Nephron (organoid): ENCODE data around the gene LPP.

Experiments
- H3K27ac Mint-ChIP-seq, 3 experiments: 2 replicates each; pipeline ENCODE4 v1.8.0; 2020; ENCODE audit warnings: mixed read lengths in 3 of 3, mild to moderate bottlenecking in 2 of 3, moderate library complexity in 1 of 3
- H3K27me3 Mint-ChIP-seq: 2 replicates; pipeline ENCODE4 v1.8.0; 2021; ENCODE audit warnings: low read depth, mild to moderate bottlenecking, moderate library complexity, mixed read lengths
- H3K36me3 Mint-ChIP-seq: 2 replicates; pipeline ENCODE4 v1.8.0; 2020; ENCODE audit warnings: low read depth, mixed read lengths
- H3K4me1 Mint-ChIP-seq: 2 replicates; pipeline ENCODE4 v1.8.0; 2020; ENCODE audit warnings: mixed read lengths
- H3K4me3 Mint-ChIP-seq, 3 experiments: 2 replicates each; pipeline ENCODE4 v1.8.0; 2020; ENCODE audit warnings: mild to moderate bottlenecking in 3 of 3, mixed read lengths in 3 of 3, moderate library complexity in 2 of 3
- H3K9me3 Mint-ChIP-seq: 2 replicates; pipeline ENCODE4 v1.8.0; 2020; ENCODE audit warnings: mixed read lengths
- CTCF ChIP-seq, 3 experiments: fragments of 200-600 bp; sonication (generic); IDR thresholded peaks; one replicate each; pipeline ENCODE4 v1.5.0; 2021; ENCODE audit warnings: antibody characterized with exemption in 3 of 3; ENCODE audit not compliant: unreplicated experiment in 3 of 3

LPP gene

GRCh38 chr3:188244395-188244861 lies 90.5 kb downstream of the LPP start:
- TF ChIP-seq CTCF (IDR thresholded peaks at IDR 0.05; ENCODE audit: unreplicated experiment in 3 of 3) = no peak
- no peak overlapping the region for H3K27ac Mint-ChIP-seq
- no peaks in the 10 kb centered on the region for H3K27me3 Mint-ChIP-seq
- H3K4me3 Mint-ChIP-seq = no peak overlapping the region
- no peaks in the 10 kb centered on the region for H3K9me3 Mint-ChIP-seq
- peaks cover 12% of the 10 kb centered on the region for H3K4me1 Mint-ChIP-seq
- no peaks in the 10 kb centered on the region for H3K36me3 Mint-ChIP-seq

- Mint-ChIP-seq H3K36me3 (peaks cover 8% of the 10 kb centered on the region), H3K4me1 (peaks cover 5% of the 10 kb centered on the region)
These were observed 92.9 kb downstream of the LPP start for GRCh38 chr3:188246905-188247304.

GRCh38 chr3:188248036-188248561 lies 94.1 kb downstream of the LPP start:
- Mint-ChIP-seq H3K27ac (no peak overlapping the region), H3K36me3 (peaks cover 12% of the 10 kb centered on the region), H3K27me3 (no peaks in the 10 kb centered on the region), H3K9me3 (peaks cover 9% of the 10 kb centered on the region), H3K4me3 (no peak overlapping the region), H3K4me1 (no peaks in the 10 kb centered on the region)
- no peak for TF ChIP-seq CTCF (IDR thresholded peaks at IDR 0.05; ENCODE audit: unreplicated experiment in 3 of 3)

More at GRCh38 chr3:188246905-188247304, 92.9 kb downstream of the LPP start:
- TF ChIP-seq CTCF (IDR thresholded peaks at IDR 0.05; ENCODE audit: unreplicated experiment in 3 of 3) = no peak
- Mint-ChIP-seq H3K27ac (no peak overlapping the region), H3K27me3 (no peaks in the 10 kb centered on the region), H3K4me3 (no peak overlapping the region), H3K9me3 (peaks cover 4% of the 10 kb centered on the region)

GRCh38 chr3:188253123-188253793 lies 99.3 kb downstream of the LPP start:
- Mint-ChIP-seq H3K4me3 (no peak overlapping the region), H3K9me3 (peaks cover 12% of the 10 kb centered on the region), H3K36me3 (peaks cover 21% of the 10 kb centered on the region), H3K27ac (no peak overlapping the region), H3K27me3 (no peaks in the 10 kb centered on the region), H3K4me1 (peaks cover under 1% of the 10 kb centered on the region)
- no peak for TF ChIP-seq CTCF (IDR thresholded peaks at IDR 0.05; ENCODE audit: unreplicated experiment in 3 of 3)

GRCh38 chr3:188253800-188254452 lies 100.0 kb downstream of the LPP start:
- Mint-ChIP-seq H3K36me3 (peaks cover 21% of the 10 kb centered on the region), H3K4me3 (no peak overlapping the region), H3K9me3 (peaks cover 12% of the 10 kb centered on the region), H3K27ac (peak overlapping the region in 1 of 3 experiments; percentile 8), H3K27me3 (no peaks in the 10 kb centered on the region), H3K4me1 (peaks cover 7% of the 10 kb centered on the region)
- no peak for TF ChIP-seq CTCF (IDR thresholded peaks at IDR 0.05; ENCODE audit: unreplicated experiment in 3 of 3)
